Peyer's patch (tissue), 4 donors: ENCODE results near the gene MAML3.

ENCODE experiments used
- CTCF ChIP-seq, 6 experiments: fragments of 450-650 bp in 4 of 6; fragments of 200-600 bp in 2 of 6; sonication (generic) in 1 of 6; IDR thresholded peaks; one replicate each; pipeline ENCODE4 v1.5.1; 2017 to 2019; ENCODE audit warnings: antibody characterized with exemption in 6 of 6, mild to moderate bottlenecking in 3 of 6, moderate library complexity in 1 of 6
- POLR2A ChIP-seq, 2 donors: fragments of 450-650 bp; IDR thresholded peaks; one replicate each; pipeline ENCODE4 v1.5.1; 2017; ENCODE audit warnings: antibody characterized with exemption in 2 of 2, mild to moderate bottlenecking in 2 of 2, moderate library complexity in 2 of 2

GRCh38 chr4:140131675-140132229 lies 22.2 kb downstream of the MAML3 start:
- no peak for TF ChIP-seq CTCF (IDR thresholded peaks at IDR 0.05)
- TF ChIP-seq POLR2A (IDR thresholded peaks at IDR 0.05) = no peak
